Stimulated activated CD8-positive, alpha-beta memory T cell treated with anti-CD3 and anti-CD28 coated beads, Interleukin-4, amount 100 ng/mL, for 1 hour (primary cell): Measurements from ENCODE around the gene LMF1.

Source experiments
- DNase-seq, 2 donors: peaks; one replicate each; pipeline ENCODE4 v3.0.0-alpha.2; 2020; ENCODE audit warnings: low read depth in 2 of 2, low spot score in 1 of 2

Gene LMF1

DNA sequence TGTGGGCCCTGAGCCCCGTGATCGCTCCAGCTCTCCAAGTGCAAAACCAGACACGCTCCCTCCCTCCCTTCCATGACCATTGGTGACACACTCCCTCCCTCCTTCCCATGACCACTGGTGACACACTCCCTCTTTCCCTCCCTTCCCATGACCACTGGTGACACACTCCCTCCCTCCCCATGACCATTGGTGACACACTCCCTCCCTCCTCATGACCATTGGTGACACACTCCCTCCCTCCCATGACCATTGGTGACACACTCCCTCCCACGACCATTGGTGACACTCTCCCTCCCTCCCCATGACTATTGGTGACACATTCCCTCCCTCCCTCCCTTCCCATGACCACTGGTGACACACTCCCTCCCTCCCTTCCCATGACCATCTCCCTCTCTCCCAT, 56.3 kb downstream of the LMF1 start:
- no peak for DNase-seq

DNA sequence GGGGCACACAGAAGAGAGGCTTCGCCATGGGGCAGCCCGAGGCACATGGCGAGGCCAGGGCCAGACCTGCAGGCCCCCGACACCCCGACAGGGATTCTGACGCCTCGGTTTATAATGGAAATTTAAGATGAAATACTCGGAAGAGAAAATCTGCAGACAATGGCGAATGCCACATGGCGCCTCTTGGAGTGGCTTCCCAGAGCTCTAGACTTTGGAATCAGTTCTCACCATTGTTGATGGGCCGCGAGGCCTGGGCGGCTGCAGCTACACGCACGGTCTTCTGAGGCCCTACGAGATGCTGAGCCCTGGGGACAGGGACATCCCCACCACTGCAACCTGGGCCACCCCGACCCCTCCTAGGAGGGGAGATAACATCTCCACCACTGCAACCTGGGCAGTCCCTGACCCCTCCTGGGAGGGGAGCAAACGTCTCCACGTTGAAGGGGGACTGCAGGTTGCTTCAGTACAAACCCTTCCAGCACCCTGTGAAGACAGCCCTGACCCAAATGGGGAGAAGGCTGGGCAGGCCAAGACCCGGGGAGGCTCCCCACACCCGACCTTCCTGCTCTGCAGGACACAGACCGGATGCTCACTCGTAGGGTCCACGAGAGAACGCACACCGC, 56.9 kb downstream of the LMF1 start:
- DNase-seq = no peak

DNA sequence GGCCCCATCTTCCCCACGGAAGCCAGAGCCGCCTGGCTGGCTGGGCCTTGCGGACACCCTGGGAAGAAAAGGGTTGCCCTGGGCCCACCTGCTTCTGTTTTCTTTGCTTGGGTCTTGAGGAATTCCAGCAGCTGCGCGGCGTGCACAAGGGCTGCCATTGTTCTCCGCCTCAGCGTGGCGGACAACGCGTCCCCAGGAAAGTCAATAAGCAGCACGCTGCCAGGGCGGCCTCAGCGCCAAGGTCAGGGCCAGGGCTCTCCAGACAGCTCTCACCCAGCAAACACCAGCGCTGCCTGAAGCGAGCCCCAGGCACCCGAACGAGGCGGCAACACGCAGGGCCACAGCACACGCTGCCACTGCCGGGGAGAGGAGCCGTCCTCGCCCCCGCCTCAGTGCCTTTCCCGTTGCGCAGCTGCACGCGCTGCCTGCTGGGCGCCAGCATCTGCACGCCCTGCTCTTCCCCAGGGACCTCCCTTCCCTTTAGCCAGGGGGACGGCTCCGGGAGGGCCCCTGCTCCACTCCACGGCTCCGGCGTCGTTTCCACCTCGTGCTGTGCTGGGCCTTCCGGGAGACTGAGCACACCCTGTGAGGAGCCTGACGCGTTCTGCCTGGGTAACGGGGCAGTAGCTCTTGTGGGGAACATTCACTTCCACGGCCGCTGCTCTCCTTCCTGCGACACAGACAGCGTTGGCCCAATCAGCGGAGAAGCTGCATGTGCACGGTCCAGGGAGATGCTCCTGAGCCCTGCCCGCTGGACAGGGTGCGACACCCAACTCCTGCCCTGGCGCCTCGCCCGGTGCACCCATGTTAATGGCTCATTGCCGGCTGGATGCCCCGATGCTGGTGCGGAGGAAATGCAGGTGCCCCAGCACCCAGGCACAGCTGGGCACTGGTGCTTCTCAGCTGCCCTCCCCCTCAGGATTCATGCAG, 57.8 kb downstream of the LMF1 start:
- no peak for DNase-seq

DNA sequence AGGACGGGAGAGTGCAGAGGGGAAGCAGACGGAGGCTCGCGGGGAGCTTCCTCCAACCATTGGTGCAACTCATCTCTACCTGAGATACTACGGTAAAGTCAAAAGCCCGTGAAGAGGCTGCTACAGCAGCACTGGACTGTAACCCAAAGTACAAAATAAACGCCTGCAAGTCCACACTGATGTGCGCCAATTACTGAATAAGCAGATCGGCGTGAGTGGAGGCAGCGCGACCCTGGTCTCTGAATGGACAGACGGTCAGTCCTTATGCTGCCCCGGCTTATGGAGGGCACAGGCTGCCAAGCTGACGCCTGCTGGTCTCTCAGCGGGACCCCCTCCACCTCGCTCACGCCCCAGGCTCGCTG, 58.5 kb downstream of the LMF1 start:
- no peak for DNase-seq

DNA sequence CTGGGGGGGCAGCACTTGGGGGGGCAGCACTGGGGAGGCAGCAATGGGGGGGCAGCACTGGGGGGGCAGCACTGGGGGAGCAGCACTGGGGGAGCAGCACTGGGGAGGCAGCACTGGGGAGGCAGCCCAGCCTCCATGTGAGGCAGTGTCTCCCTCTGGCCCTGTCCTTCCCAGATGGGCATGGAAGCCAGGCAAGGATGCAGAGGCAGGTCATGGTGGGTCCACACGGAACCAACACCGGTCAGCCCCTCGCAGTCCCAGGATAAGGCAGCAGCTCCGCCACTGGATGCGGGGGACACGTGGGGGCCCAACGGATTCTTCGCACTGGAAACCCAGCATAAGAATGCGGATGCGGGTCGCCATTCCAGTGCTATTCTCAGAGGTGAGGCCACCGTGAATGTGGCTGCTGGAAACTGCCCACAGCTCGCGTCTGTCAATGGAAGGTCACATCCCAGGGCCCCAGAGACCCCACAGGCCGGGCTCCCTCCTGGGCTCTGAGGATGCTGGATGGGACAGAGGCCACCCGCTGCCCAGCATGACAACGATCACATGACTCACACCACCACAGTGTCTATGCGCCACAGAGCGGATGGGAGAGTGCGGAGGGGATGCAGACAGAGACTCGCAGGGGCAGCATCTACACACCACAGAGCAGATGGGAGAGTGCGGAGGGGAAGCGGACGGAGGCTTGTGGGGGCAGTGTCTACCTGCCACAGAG, 59.0 kb downstream of the LMF1 start:
- DNase-seq = no peak

DNA sequence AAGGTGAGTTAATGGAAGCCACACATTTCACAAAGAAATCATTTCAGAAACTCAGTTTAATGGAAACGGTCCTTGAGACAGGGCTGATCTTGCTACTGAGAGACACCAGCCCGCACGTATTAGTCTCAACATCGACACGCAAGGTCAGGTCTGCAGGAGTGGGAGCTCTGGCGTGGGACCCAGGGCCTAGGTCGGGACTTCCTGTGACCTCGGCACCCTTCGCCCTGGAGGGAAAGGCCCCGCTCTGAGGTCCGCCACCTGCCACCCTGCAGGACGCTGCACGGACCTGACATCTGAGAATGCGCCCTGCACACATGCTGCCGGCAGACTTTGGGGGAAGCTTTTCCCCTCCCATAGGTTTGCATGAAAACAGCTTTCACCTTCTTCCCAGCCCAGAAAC, 59.7 kb downstream of the LMF1 start:
- DNase-seq = no peak

DNA sequence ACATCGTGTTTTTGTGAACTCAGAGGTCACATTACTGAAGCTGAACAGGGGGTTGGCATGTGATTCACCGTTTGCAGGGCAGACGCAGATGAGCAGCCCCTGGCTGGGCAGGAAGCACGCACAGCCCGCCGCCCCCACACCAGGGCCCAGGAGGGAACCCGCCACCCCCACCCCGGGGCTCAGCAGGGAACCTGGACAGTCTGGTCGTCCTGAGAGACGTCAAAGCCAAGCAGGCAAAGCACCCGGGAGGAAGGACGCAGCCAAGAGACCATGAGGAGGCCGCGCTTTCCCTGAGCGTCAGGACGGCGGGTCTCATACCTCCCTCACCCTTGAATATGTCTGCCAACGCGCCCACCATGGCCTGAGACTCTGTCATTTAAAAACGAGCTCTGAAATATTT, 60.6 kb downstream of the LMF1 start:
- no peak for DNase-seq

DNA sequence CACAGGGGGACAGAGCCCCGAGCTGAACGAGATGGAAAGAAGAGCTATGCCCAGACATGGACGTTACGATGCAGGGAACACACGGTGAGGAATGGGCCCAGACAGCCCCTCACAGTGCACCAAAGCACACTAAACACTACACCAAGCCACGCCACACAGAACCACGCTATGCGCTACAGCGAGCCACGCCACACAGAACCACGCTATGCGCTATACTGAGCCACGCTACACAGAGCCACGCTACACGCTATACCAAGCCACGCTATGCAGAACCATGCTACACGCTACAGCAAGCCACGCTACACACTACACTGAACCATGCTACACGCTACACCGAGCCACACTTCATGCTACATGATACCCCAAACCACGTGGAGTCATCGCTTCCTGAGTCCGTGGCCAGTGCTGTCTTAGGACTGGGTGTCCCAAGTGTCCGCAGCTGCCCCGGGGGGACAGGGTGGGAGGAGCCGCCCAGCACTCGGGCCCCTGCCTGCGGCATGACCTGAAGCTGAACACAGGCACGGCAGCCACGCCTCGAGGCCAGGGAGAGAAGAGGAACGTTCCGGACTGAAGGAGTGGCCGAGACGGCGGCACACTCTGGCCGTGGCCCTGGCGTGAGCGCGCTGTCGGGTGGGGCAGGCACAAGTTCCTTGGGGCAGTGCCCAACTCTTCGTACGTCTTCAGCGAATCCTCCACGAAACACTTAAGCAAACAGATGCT, 61.3 kb downstream of the LMF1 start:
- DNase-seq = no peak

DNA sequence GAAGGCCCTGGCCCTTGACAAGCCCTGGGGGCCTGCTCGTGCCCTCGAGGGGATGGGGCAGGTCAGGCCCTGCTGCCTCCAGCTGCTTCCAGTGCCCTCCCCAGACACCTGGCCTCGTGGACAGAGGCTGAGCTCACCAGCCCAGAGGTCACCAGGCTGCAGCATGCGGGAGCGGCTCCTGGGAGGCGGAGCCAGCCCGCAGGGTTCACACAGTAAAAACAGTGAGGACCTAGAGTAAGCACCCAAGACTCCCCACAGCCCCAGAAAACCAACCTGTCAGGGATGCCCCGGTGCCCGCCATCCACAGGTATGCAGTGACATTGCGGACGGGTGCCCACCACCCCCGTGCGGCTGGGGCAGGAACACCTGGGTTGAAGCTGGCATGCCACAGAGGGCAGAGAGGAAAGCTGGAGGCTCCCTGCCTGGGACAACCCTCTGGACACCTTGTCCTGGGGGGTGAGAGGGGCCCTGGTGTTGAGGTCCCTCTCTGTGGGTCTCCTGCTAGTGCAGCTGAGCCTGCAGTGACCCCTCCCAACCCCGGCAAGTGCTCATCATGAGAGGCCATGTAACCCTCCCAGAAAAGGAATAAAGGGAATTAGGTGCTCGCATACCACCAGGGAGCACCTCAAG, 62.1 kb downstream of the LMF1 start:
- DNase-seq = no peak

DNA sequence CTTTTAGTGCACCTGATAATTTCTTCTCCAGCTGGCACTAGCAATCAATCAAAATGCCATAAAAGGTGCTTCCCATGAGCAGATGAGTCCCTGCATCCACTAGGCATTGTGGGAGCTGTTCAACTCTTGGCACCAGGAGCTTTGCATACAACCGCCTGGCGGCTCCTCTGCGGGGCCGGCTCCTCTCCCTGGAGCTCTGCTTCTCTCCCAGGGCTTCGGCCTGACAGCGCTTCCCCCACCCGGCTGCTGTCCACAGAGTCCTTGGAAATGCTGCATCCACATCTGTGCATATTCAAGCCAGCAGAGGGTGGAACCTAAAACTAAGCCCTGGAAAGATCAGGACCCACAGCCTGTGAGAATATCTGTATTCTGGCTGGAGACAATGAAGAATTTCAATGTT, 62.9 kb downstream of the LMF1 start:
- DNase-seq = no peak

DNA sequence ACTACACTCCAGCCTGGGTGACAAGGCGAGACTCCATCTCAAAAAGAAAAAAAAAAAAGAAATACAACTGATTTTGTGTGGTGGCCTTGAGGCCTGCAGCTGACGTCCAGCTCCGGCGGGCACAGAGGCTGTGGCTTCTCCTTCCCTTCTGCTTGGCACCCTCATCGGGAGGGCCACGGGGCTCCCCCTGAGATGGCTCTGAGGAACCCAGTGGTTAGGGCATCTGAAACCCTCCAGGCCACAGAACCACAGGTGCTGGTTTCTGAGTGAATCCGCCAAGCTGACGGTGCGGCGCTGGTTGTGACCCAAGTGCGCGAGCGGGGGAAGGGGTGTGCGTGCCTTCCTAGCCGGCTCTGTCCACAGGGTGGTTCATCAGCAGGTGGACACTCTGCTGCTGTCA, 63.4 kb downstream of the LMF1 start:
- no peak for DNase-seq

DNA sequence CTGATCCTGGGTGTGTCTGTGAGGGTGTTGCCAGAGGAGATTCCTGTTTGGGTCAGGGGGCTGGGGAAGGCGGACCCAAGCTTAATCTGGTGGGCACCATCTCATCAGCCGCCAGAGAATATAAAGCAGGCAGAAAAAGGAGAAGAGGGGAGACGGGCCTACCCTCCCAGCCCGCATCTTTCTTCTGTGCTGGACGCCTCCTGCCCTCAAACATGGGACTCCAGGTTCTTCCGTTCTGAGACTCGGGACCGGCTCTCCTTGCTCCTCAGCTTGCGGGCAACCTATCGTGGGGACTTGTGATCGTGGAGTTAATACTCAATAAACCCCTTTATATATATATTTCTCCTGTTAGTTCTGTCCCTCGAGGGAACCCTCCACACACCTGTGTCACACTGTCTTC, 64.5 kb downstream of the LMF1 start:
- DNase-seq = no peak

DNA sequence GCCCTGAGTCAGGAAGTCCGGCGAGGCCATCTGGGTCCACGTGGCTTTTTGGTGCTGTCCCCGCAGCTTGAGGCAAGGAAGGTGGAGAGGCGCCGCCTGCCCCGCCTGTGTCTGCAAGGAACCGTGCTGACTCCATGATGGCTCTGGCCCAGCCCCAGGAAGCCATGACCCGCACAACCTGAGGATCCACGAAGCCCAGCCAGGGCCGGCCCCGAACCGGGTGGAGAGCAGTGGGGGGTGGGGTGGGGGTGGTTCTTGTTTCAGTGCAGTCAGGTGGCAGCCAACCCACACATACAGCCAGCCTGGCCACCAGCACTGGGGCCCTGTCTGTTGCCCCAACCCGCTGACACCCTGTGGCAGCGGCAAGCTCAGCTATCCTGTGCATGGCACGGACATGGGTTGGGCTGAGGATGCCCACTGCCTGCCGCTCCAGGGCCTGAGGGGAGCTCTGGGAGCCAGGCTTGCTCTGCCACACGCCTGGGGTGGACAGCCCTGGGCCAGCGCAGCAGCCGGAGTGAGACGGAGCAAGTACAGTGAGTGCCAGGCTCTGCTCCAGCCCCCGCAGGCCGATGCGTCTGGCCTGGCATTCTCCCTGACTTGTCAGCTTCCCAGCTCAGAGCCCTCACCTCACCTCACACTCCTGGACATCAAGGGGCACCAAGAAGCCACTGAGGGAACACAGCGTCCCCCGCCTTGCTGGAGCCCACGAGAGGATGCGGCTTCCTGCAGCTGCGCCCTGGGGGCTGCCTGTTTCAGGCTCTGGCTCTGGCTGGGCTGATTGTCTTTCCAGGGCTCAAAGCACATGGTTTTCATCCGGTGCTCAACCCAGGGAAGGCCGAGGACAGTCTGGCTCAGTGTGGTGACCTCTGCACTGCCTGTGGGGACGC, 68.8 kb downstream of the LMF1 start:
- DNase-seq = no peak

DNA sequence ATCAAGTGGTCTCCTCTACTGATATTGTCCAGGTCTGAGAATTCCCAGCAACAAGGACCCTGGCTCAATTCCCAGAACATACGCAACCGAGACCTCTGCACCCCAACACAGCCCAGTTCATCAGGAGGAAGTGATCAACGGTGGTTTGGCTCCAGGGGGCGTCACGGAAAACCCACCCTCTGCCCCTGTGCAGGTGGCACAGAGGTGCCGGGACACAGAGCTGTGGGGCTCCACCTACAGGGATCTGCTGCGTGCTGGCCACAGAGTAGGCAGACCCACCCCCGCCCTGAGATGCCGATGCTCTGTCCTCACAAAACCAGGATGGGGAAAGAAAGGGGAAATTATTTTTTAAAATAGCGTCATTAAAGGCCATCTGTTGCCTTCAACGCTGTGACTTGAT, 69.6 kb downstream of the LMF1 start:
- no peak for DNase-seq

DNA sequence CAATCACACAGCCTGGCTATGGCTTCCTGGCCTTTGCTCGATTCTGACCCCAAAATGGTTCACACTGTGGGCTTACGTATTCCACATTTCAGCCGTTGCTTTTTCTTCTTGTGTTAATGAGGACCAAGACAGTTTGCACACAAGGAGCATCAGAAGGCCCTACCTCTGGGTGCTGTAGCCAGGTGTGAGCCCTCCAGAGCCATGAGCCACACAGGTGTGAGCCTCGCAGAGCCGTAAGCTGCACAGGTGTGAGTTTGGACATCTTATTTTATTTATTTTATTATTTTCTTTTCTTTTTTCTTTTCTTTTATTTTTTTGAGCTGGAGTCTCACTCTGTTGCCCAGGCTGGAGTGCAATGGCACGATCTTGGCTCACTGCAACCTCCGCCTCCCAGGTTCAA, 70.6 kb downstream of the LMF1 start:
- no peak for DNase-seq

DNA sequence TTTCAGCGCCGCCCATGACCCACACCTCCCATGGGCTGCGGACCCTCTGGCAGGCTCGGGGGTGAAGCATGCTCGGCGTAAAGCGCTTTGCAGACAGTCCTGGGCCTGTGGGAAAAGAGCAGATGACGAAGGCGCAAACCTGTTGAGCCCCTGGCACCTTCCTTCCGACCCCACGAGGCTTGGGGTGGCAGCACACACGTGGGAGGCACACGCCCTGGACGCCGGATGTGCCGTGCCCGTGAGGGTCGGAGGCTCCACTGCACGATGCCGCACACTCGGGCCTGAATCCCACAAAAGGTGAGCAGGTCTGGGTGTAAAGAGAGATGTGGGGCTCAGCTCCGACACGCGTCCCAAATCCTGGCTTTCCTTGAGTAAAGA, 71.1 kb downstream of the LMF1 start:
- DNase-seq = no peak

DNA sequence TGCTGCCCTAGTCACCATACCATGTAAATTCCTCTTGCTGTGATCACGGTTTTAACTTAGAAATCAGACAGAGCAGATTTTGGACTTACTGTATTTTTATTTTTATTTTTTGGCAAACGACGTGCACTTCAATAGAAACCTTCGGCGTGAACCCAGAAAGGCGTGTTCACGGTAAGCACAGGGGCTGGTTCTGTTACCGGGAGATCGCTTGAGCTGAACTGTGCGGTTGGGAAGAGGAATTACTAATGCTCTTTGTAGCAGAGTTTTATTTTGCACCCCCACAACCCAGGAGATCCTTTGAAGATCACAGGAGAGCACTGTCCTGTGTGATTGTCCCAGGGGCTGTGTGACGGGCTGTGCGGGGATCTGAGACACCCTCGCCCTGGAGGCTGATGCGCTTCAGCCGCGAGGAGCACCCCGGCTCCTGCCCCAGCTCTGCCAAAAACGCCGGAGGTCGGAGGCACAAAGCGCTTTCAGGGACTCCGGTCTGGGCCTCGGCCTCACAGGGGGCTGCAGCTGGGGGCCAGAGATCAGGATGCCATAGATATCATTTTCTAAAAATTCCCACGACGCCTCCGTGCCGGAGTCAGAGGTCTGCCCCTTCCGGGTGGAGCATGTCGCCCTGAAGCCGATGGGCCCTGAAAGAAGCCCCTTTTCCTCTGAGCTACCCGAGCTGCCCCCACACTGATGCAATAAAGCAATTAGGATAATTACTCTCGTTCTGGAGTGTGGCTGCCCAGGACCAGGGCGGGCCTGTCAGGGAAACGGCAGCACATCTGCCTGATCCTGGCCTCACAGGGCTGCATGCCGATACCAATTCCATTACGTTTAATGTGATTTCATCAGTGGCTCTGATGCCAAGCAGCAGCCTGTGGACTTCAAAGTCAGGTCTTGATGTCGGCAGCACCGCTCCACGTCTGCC, 71.8 kb downstream of the LMF1 start:
- DNase-seq = no peak

DNA sequence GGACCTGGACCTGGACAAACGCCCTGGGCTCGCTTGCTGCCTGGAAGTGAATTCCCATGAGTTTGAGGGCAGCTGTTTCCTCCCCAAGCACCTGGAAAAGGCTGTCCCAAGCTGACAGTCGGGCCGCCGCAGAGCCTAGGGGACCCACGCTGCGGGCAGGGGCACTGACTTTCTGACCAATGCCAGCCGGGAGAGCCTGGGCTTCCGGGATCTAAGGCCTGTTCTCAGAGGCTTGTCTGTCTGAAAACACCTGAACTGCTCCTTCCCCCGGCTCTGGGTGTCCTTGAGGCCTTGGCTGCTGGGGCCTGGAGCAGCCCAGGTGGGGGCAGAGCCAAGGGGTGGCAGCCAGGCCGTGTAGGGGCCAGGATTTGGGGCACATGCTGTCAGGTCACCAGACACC, 72.6 kb downstream of the LMF1 start:
- DNase-seq = no peak

DNA sequence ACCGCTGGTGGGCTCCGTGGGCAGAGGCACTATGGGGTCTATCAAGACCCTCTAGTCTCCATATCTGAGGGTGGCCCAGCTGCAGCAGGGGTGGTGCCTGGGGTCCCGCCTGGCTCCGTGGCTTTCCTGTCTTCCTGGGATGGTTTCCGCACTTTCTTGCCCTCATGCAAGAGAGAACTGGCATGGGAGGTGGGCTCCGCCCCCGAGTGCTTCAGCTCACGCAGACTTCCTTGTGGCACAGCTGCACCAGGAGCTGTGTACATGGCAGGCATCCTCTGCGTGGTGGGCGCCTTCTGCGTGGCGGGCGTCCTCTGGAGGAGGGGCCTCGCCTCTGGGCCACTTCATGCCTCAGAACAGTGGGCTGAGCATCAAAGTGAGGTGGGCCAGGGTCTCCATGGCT, 73.1 kb downstream of the LMF1 start:
- DNase-seq = no peak
